ENCODE data around the gene ZNF618. TPM values are rescaled to one million over a fixed set of nuclear protein-coding genes. Genes with fewer than 3 reads are reported as not detected.

Gene ZNF618
- total RNA-seq, 1 donor from 2014 or later, result 4.9 TPM

GRCh38 chr9:113978725-113979342 lies 102.7 kb downstream of the ZNF618 start:
- FAIRE-seq, result no peak

GRCh38 chr9:113979343-113980127 lies 103.4 kb downstream of the ZNF618 start:
- FAIRE-seq (no peak), DNase-seq (ENCODE audit: low spot score in 2 of 2) (no peak)

More at GRCh38 chr9:113978725-113979342, 102.7 kb downstream of the ZNF618 start:
- no peak for DNase-seq (ENCODE audit: low spot score in 2 of 2)

GRCh38 chr9:113984639-113985380 lies 108.7 kb downstream of the ZNF618 start:
- DNase-seq (ENCODE audit: low spot score in 2 of 2) (no peak), FAIRE-seq (no peak)

GRCh38 chr9:113985968-113986585 lies 110.0 kb downstream of the ZNF618 start:
- FAIRE-seq (no peak), DNase-seq (ENCODE audit: low spot score in 2 of 2) (no peak)

GRCh38 chr9:113986931-113987330 lies 110.8 kb downstream of the ZNF618 start:
- no peak for DNase-seq (ENCODE audit: low spot score in 2 of 2)
- no peak for FAIRE-seq

- DNase-seq (ENCODE audit: low spot score in 2 of 2), result no peak
- no peak for FAIRE-seq
Observed at GRCh38 chr9:113987526-113987925, 111.4 kb downstream of the ZNF618 start.

GRCh38 chr9:113988385-113989016 lies 112.4 kb downstream of the ZNF618 start:
- DNase-seq (ENCODE audit: low spot score in 2 of 2) (no peak), FAIRE-seq (no peak)

- DNase-seq (ENCODE audit: low spot score in 2 of 2), result no peak
- FAIRE-seq, result no peak
Observed at GRCh38 chr9:113989017-113989713, 113.1 kb downstream of the ZNF618 start.

GRCh38 chr9:113989714-113990569 lies 113.8 kb downstream of the ZNF618 start:
- DNase-seq (ENCODE audit: low spot score in 2 of 2) (no peak), FAIRE-seq (no peak)

GRCh38 chr9:113990570-113990907 lies 114.4 kb downstream of the ZNF618 start:
- FAIRE-seq (no peak), DNase-seq (ENCODE audit: low spot score in 2 of 2) (no peak)

GRCh38 chr9:113990975-113991471 lies 114.9 kb downstream of the ZNF618 start:
- DNase-seq (ENCODE audit: low spot score in 2 of 2) (no peak), FAIRE-seq (no peak)

GRCh38 chr9:113991714-113992113 lies 115.6 kb downstream of the ZNF618 start:
- no peak for FAIRE-seq
- DNase-seq (ENCODE audit: low spot score in 2 of 2), result no peak

- peak; percentile 68 to 79 for DNase-seq (ENCODE audit: low spot score in 2 of 2)
Observed at GRCh38 chr9:113992276-113992951, 116.3 kb downstream of the ZNF618 start.

GRCh38 chr9:113992994-113993393 lies 116.9 kb downstream of the ZNF618 start:
- DNase-seq (ENCODE audit: low spot score in 2 of 2) (no peak), FAIRE-seq (no peak)

More at GRCh38 chr9:113992276-113992951, 116.3 kb downstream of the ZNF618 start:
- FAIRE-seq, result peak; percentile 13

- FAIRE-seq (no peak), DNase-seq (ENCODE audit: low spot score in 2 of 2) (peak; percentile 67 to 72)
Observed at GRCh38 chr9:113993838-113994540, 117.9 kb downstream of the ZNF618 start.

- no peak for DNase-seq (ENCODE audit: low spot score in 2 of 2)
Observed at GRCh38 chr9:113995401-113995800, 119.3 kb downstream of the ZNF618 start.

GRCh38 chr9:113995963-113996362 lies 119.9 kb downstream of the ZNF618 start:
- DNase-seq (ENCODE audit: low spot score in 2 of 2) (no peak), FAIRE-seq (no peak)

More at GRCh38 chr9:113995401-113995800, 119.3 kb downstream of the ZNF618 start:
- FAIRE-seq, result no peak

Data from frontal cortex (tissue), 4 donors.